Activated CD4-positive, CD25-positive, alpha-beta regulatory T cell treated with anti-CD3 and anti-CD28 coated beads, Interleukin-2, amount 50 U/mL, for 72 hours (primary cell): ENCODE data around the gene TMCO6.
"Not testable (repeated sequence)": the region's sequence is repeated elsewhere in the genome, so short reads cannot be mapped to it uniquely, and the experiment has no call there.

Experiments
- DNase-seq: peaks from one replicate; pipeline ENCODE4 v3.0.0; 2021

The TMCO6 gene

GRCh38 chr5:140631036-140631417 lies 8.2 kb upstream of the TMCO6 start:
- DNase-seq = no peak

DNA sequence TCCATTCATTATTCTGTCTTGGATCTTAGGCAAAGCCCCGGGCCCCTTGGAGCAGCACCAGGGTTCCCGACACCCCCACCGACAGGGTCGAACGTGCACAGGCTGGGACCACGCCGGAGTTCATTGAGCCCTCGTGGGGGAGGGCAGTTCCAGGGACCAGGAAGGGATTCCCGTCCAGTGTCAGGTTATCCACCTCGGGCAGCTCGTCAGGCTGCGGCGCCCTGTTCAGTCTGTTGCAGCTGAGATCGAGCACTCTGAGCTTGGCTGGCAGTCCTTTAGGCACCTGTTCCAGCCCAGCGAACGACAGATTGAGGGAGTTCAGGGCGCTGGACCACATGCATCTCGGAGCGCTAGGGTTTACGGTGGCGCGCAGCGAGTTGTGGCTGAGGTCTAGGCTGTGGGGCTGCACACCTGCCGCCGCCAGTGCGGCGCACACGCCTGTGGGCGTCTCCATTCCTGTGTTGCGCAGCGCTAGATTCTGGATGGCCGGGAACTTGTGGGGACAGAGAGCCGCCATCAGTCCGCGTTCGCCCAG lies 7.4 kb upstream of the TMCO6 start:
- peak; percentile 42 for DNase-seq

GRCh38 chr5:140632366-140633020 lies 6.8 kb upstream of the TMCO6 start:
- peak; percentile 47 for DNase-seq

DNA sequence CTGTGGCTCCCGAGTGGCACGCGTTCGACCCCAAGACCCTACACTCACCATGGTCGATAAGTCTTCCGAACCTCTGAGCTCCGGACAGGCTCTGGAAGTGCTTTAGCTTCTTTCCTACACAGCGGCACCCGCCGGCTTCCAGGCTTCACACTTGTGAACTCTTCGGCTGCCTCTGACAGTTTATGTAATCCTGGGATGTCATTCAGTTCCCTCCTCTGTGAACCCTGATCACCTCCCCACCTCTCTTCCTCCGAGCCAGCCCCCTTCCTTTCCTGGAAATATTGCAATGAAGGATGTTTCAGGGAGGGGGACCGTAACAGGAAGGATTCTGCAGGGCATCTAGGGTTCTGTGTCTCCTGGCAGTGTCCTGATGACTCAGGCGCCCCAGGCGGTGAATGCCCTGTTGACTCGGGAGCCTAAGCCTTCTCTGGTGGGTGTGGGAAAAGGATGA lies 6.2 kb upstream of the TMCO6 start, which contains the start of gene CD14:
Gene CD14 (minus strand): TSS at position 155 of the 451 bp plus-strand sequence. CDS start 104 bp downstream, at position 51.
- DNase-seq = no peak

GRCh38 chr5:140633501-140633900 lies 5.8 kb upstream of the TMCO6 start:
- DNase-seq = no peak

GRCh38 chr5:140634103-140634502 lies 5.1 kb upstream of the TMCO6 start:
- DNase-seq = no peak

- no peak for DNase-seq
These were observed 3.7 kb upstream of the TMCO6 start for GRCh38 chr5:140635291-140636257.

- no peak for DNase-seq
These were observed 1.7 kb upstream of the TMCO6 start for GRCh38 chr5:140637371-140638100.

- not testable (repeated sequence) for DNase-seq
These were observed 428 bp upstream of the TMCO6 start for GRCh38 chr5:140638898-140639147.

DNA sequence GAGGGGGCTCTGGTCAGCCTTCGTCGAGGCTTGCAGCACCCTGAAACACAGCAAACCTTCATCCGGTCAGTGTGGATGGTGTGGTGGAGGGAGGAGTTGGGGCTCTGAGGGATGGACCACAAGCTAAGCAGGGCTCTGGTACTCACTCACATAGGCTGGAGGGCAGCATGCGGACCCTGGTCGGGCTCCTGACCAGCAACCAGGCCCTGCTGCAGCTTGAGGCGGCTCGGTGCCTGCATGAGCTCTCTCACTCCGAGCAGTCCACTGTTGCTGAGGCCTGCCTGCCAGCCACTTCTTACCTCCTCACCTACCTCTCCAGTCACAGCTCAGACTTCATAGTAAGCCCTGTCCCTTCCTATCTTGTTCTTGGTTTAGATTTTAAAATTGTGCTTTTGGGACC lies 2.5 kb downstream of the TMCO6 start:
- DNase-seq = no peak

DNA sequence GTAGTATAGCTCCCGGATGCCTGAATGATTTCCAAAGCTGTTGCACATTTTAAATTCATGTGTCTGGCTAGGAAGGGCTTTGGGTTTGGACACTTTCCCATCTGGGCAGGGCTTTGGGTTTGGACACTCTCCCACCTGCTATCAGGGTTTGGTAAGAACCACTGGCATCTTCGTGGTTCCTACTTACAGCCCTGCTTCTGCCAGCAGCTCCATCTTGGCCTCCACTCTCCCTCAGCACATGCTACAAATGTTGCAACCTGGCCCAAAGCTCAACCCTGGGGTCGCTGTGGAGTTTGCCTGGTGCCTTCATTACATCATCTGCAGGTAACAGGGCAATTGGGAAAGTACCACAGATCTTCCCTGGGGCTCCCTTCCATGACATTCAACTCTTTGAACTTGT lies 3.5 kb downstream of the TMCO6 start:
- no peak for DNase-seq

- DNase-seq = no peak
These were observed 7.8 kb downstream of the TMCO6 start for GRCh38 chr5:140647042-140647419.

DNA sequence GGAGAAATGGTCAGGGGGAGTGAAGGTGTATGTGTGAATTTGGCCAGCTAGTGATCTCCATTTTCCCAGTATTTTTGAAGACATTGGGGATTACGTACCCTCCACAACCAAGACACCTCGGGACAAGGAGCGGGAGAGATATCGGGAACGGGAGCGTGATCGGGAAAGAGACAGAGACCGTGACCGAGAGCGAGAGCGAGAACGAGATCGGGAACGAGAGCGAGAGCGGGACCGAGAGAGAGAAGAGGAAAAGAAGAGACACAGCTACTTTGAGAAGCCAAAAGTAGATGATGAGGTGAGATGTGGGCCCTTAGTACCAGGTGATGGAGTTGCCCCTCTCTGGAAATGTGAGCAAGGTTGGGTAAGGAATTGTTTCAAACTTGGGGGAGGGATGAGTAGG lies 19.6 kb downstream of the TMCO6 start:
- DNase-seq = no peak

- not testable (repeated sequence) for DNase-seq
These were observed 21.1 kb downstream of the TMCO6 start for GRCh38 chr5:140660371-140660770.

DNA sequence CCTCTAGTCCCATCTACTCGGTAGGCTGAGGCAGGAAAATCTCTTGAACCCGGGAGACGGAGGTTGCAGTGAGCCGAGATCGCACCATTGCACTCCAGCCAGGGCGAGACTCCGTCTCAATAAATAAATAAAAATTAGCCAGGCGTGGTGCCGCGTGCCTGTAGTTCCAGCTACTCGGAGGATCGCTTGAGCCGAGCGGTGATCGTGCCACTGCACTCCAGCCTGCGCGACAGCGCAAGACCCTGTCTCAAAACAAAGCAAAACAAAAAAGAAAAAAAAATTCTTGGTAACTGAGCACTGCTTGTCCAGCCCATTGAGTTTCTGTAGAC lies 24.7 kb downstream of the TMCO6 start:
- no peak for DNase-seq

DNA sequence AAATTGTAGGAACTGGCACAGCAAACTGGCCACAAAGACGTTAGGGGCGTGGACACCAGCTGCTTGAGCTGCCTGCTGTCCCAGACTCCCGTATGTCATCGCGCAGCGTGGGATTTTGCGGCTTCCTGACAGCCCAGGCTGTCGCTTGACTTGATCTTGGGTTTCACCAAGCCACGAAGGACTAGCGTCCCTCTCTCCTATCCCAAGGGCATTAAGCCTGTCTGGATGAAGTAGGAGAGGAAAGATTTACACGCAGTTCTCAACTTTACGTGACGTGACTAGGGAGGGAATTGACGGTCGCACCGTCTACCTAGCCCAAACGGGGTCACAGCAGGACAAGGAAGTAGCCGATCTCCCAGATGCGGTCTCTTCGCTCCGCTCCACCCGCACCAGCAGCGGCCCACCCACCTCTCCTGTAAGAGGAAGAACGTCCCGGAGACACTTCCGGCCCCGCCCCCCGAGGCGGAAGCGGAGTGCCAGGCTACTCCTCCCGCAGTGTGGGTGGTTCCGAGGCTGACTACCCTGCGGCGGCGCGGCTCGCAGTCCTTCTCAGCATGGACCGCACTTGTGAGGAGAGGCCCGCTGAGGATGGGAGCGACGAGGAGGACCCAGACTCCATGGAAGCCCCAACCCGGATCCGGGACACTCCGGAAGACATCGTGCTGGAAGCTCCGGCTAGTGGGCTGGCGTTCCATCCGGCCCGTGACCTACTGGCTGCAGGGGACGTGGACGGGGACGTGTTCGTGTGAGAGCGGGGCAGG lies 25.3 kb downstream of the TMCO6 start, which contains the start of gene WDR55:
Gene WDR55 (plus strand): TSS at position 546 of the 761 bp plus-strand sequence. CDS start 9 bp downstream, at position 555.
- peak; percentile 93 for DNase-seq

GRCh38 chr5:140671035-140671434 lies 31.8 kb downstream of the TMCO6 start:
- DNase-seq = not testable (repeated sequence)

DNA sequence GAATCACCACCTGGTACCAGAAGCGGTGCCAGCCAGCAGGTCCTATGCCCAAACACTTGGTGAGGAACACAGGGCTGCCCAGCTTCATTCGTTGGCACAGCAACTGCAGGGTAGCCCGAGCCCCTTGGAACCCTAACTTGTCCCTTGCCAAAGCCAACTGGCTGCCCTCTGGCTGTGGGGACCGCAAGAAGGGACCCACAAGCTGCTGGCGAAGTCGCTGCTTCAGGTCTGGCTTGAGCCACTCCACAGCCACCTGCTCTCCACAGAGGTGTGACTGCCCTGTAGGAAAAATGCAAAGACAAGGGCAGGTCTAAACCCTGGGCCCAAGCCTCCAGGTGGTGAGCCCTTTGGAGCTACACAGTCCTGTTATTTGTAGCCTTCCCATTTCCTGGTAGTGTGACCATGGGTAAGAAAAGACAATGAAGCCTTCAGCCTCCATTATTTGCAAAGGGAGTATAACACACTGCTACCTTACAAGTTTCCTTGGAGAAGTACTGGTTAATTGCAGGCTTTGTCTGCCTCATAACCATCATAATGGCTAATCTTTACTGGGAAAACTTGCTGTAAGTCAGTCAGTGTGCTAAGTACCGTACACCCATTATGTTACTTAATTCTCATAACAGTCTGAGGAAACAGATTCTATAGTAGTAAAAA lies 32.3 kb downstream of the TMCO6 start:
- DNase-seq = no peak

GRCh38 chr5:140672455-140673186 lies 33.4 kb downstream of the TMCO6 start:
- DNase-seq = peak; percentile 40

DNA sequence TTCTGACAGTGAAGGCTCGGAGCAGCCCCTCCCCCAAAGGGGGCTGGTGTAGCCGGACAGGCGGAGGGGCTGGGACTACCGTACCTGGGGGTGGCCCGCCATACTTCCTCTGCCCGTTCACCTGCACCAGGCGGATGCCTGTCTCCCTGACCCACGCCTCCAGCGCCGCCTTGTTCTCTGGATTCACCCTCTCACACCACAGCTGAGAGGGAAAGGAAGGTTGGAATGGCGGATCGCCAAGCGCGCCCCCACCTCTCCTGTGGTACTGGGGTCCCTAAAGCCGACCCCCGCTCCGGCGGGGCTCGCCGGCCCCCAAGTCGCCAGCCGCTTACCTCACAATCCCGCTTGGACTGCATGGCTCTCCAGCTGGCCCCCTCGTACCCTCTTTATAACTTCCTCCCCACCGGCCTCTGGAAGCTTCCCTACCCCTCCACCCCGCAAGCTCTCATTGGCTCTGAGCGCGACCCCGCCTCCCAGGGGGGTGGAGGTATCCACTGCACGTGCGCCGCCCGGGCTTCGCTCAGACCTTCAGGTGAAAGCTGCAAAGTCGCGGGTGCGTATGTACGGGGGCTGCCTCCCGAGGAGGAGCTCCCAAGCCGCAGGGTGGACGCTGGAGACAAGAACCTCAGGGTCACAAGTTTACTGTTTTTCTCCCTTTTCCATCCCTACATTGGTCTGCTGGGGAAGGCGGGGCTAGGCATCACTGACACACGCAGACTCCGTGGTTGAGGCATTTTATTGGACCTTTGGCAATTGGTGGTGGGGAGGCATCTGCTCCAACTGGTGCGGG lies 34.1 kb downstream of the TMCO6 start, which contains the start of gene DND1:
Gene DND1 (minus strand): TSS at position 390 of the 790 bp plus-strand sequence. CDS start 34 bp downstream, at position 356.
- DNase-seq = no peak
